ENCODE data around the gene KYNU.

GRCh38 chr2:142842369-142842768 lies 35.1 kb upstream of the KYNU start:
- TF ChIP-seq POLR2A (IDR thresholded peaks at IDR 0.05) (no peak), CTCF (IDR thresholded peaks at IDR 0.05) (no peak), EP300 (IDR thresholded peaks at IDR 0.05) (no peak)

Data from tibial nerve (tissue), 4 donors.